ENCODE data around the gene MARK3. TPM values are rescaled to one million over a fixed set of nuclear protein-coding genes. Genes with fewer than 3 reads are reported as not detected.

MARK3 gene
- polyA plus RNA-seq, 3 donors: 29.3 to 163 (median 44.7) TPM

DNA sequence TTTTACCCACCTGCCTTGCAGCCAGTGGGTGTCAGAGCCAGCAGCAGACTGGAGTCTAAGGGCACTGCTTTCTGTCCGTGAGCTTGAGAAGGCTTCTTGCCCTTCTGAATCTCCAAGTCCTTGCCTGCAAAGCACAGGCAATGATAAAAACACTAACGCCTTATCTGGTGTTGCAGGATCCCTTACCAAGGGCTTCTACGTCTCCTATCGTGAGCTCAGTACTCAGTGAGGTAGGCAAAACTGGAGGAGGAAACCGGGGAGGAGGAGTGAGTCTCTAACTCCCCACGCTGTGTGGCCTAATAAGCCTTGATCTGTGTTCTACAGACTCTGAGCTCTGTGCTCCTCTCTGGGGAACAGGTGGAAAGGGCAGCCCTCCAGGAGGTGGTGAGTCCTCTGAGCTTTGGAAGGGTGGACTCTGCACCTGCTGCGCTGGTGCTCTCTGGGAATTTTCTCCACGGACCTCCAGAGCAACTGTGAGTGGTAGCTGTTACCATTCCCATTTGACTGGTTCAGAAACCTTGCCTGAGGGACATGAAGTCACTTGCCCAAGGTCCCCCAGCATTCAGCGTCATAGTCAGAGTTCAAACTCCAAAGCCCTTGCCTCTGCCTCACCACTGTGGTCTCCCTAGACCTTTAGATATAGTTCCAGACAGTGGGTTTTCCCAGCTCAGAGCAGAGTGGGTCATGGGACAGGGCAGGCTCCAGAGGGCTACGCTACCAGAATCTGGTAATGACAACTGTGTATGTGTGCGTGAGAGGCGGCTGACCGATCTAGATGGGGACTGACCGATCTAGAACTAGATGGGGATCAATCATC lies 7.0 kb upstream of the MARK3 start:
- Histone ChIP-seq H3K27me3 (ENCODE audit: control insufficient read depth in 2 of 2, insufficient read depth in 2 of 2, low read length in 2 of 2) (no peaks in the 10 kb centered on the region), H3K79me2 (ENCODE audit: insufficient read depth, low read length) (peaks cover 15% of the 10 kb centered on the region), H3K9ac (ENCODE audit: insufficient read depth, low read length, poor library complexity, severe bottlenecking) (no peak overlapping the region), H3K9me3 (replicated peaks in 1 of 2; ENCODE audit: control insufficient read depth in 1 of 2, insufficient read depth in 1 of 2, low read length in 2 of 2) (no peaks in the 10 kb centered on the region), H4K20me1 (ENCODE audit: insufficient read depth, low read length) (no peaks in the 10 kb centered on the region), H3K4me1 (ENCODE audit: control insufficient read depth in 1 of 2, insufficient read depth in 2 of 2, low read length in 2 of 2) (peaks cover 44 to 60% of the 10 kb centered on the region in 2 donors), H2AFZ (ENCODE audit: insufficient read depth, low read depth, low read length, poor library complexity, severe bottlenecking) (peak overlapping the region; percentile 36), H3K4me3 (replicated peaks in 1 of 3; ENCODE audit: low read depth in 2 of 3, low read length in 3 of 3) (no peak overlapping the region), H3K27ac (ENCODE audit: low read depth in 1 of 2, low read length in 2 of 2) (no peak overlapping the region), H3K36me3 (replicated peaks in 1 of 2; ENCODE audit: control insufficient read depth in 1 of 2, insufficient read depth in 2 of 2, low read length in 2 of 2) (no peaks in the 10 kb centered on the region), H3K4me2 (replicated peaks; ENCODE audit: extremely low read depth, low read length, poor library complexity, severe bottlenecking) (no peak overlapping the region)
- TF ChIP-seq, protein P1, sequence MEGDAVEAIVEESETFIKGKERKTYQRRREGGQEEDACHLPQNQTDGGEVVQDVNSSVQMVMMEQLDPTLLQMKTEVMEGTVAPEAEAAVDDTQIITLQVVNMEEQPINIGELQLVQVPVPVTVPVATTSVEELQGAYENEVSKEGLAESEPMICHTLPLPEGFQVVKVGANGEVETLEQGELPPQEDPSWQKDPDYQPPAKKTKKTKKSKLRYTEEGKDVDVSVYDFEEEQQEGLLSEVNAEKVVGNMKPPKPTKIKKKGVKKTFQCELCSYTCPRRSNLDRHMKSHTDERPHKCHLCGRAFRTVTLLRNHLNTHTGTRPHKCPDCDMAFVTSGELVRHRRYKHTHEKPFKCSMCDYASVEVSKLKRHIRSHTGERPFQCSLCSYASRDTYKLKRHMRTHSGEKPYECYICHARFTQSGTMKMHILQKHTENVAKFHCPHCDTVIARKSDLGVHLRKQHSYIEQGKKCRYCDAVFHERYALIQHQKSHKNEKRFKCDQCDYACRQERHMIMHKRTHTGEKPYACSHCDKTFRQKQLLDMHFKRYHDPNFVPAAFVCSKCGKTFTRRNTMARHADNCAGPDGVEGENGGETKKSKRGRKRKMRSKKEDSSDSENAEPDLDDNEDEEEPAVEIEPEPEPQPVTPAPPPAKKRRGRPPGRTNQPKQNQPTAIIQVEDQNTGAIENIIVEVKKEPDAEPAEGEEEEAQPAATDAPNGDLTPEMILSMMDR (IDR thresholded peaks at IDR 0.05): no peak
- intact Hi-C loops (cut with micrococcal nuclease): no loop called here
- 77% methylated on average over 13 of the region's 14 CpGs for WGBS (ENCODE audit: insufficient coverage)
- Mint-ChIP-seq H3K4me1 (peaks cover 26% of the 10 kb centered on the region), H3K36me3 (no peaks in the 10 kb centered on the region), H3K27ac (peak overlapping the region in 2 of 7 donors; percentile 4 to 47), H3K9me3 (peaks cover 0 to 3% (median 0%) of the 10 kb centered on the region in 7 donors), H3K4me3 (no peak overlapping the region), H3K27me3 (ENCODE audit: low read depth in 3 of 3) (peaks cover 2 to 7% (median 2%) of the 10 kb centered on the region in 3 donors)
- no peak for DNase-seq

DNA sequence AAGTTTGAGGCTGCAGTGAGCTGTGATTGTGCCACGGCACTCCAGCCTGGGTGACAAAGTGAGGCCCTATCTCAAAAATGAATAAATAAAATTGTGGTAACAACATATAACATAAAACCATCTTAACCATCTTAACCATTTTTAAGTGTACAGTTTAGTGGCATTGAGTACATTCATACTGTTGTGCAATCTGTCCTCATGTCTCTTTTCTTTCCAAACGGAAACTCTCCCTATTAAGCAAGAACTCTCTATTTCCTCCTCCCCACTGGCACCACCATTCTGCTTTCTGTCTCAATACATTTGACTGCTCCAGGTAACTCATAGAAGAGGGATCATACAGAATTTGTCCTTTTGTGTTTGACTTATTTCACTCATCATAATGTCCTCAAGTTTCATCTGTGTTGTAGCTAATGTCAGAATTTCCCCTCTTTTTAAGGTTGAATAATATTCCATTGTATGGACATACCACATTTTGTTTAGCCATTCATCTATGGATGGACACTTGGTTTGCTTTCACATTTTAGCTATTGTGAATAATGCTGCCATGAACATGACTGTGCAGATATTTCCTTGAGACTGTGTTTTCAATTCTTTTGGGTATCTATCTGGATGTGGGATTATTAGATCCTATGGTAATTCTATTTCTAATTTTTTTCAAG lies 4.4 kb upstream of the MARK3 start:
- no peaks in the 10 kb centered on the region for H4K20me1 ChIP-seq (ENCODE audit: insufficient read depth, low read length)
- TF ChIP-seq, protein P1 (IDR thresholded peaks at IDR 0.05): no peak
- H3K27me3 Mint-ChIP-seq (ENCODE audit: low read depth in 3 of 3): peaks cover 0 to 2% (median 2%) of the 10 kb centered on the region in 3 donors
- peak overlapping the region in 1 of 3 experiments; percentile 44 for H3K4me3 ChIP-seq (replicated peaks in 1 of 3; ENCODE audit: low read depth in 2 of 3, low read length in 3 of 3)
- H3K9me3 ChIP-seq (replicated peaks in 1 of 2; ENCODE audit: control insufficient read depth in 1 of 2, insufficient read depth in 1 of 2, low read length in 2 of 2): no peaks in the 10 kb centered on the region
- H3K9ac ChIP-seq (ENCODE audit: insufficient read depth, low read length, poor library complexity, severe bottlenecking): no peak overlapping the region
- H3K27ac ChIP-seq (ENCODE audit: low read depth in 1 of 2, low read length in 2 of 2): peak overlapping the region in 1 of 2 donors; percentile 80
- H3K4me1 Mint-ChIP-seq: peaks cover 35% of the 10 kb centered on the region
- H2AFZ ChIP-seq (ENCODE audit: insufficient read depth, low read depth, low read length, poor library complexity, severe bottlenecking): no peak overlapping the region
- DNase-seq: peak; percentile 55 to 78 (median 75)
- WGBS (ENCODE audit: insufficient coverage): no CpG with 5 or more reads among the region's 2 CpGs
- peaks cover 36% of the 10 kb centered on the region for H3K79me2 ChIP-seq (ENCODE audit: insufficient read depth, low read length)
- no peaks in the 10 kb centered on the region for H3K36me3 ChIP-seq (replicated peaks in 1 of 2; ENCODE audit: control insufficient read depth in 1 of 2, insufficient read depth in 2 of 2, low read length in 2 of 2)
- intact Hi-C loops (cut with micrococcal nuclease): loop anchor here in 1 of 2 donors (5.0 kb wide), 1 partner anchor 34 kb away; no protein-coding TSS in a partner anchor
- H3K4me1 ChIP-seq (ENCODE audit: control insufficient read depth in 1 of 2, insufficient read depth in 2 of 2, low read length in 2 of 2): peaks cover 55 to 77% of the 10 kb centered on the region in 2 donors
- H3K36me3 Mint-ChIP-seq: no peaks in the 10 kb centered on the region
- H3K4me3 Mint-ChIP-seq: no peak overlapping the region
- peaks cover 0 to 3% (median 0%) of the 10 kb centered on the region in 7 donors for H3K9me3 Mint-ChIP-seq
- no peaks in the 10 kb centered on the region for H3K27me3 ChIP-seq (ENCODE audit: control insufficient read depth in 2 of 2, insufficient read depth in 2 of 2, low read length in 2 of 2)
- peak overlapping the region; percentile 45 for H3K4me2 ChIP-seq (replicated peaks; ENCODE audit: extremely low read depth, low read length, poor library complexity, severe bottlenecking)
- H3K27ac Mint-ChIP-seq: peak overlapping the region in 5 of 7 donors; percentile 79 to 88 (median 86)

Measured in CD14-positive monocyte (primary cell).